Breast epithelium (tissue), 4 donors: ENCODE data around the gene RERE. TPM values are rescaled to one million over a fixed set of nuclear protein-coding genes. Genes with fewer than 3 reads are reported as not detected.

ENCODE experiments used
- DNase-seq, 2 donors: peaks; one replicate each; pipeline ENCODE4 v3.0.0-alpha.2; 2019; ENCODE audit warnings: low spot score in 2 of 2
- H3K27ac ChIP-seq, 2 donors: fragments of 200-600 bp; sonication (generic) in 1 of 2; one replicate each; pipeline ENCODE4 v1.5.1; 2016 to 2019; ENCODE audit warnings: mild to moderate bottlenecking in 1 of 2
- H3K27me3 ChIP-seq, 2 donors: fragments of 200-600 bp; sonication (generic) in 1 of 2; one replicate each; pipeline versions ENCODE4 v1.5.1 to v1.6.0; 2017 to 2019; ENCODE audit warnings: control low read depth in 1 of 2, mild to moderate bottlenecking in 1 of 2
- H3K36me3 ChIP-seq: fragments of 200-600 bp; one replicate; pipeline ENCODE4 v1.5.1; 2019
- H3K4me1 ChIP-seq, 2 donors: fragments of 200-600 bp; sonication (generic); one replicate each; pipeline ENCODE4 v1.5.1; 2016 to 2019; ENCODE audit warnings: control low read depth in 1 of 2
- H3K4me3 ChIP-seq, 3 donors: fragments of 200-600 bp; sonication (generic); 1 replicate in 2 of 3; 2 replicates in 1 of 3; pipeline ENCODE4 v1.5.1; 2016 to 2019; ENCODE audit warnings: mild to moderate bottlenecking in 3 of 3, moderate library complexity in 2 of 3
- H3K9me3 ChIP-seq, 2 donors: fragments of 200-600 bp; sonication (generic) in 1 of 2; one replicate each; pipeline ENCODE4 v1.5.1; 2016 to 2019; ENCODE audit warnings: control low read depth in 1 of 2
- CTCF ChIP-seq, 3 donors: fragments of 450-650 bp; IDR thresholded peaks; one replicate each; pipeline ENCODE4 v1.5.1; 2016 to 2017; ENCODE audit warnings: antibody characterized with exemption in 3 of 3, mild to moderate bottlenecking in 3 of 3, moderate library complexity in 3 of 3
- POLR2A ChIP-seq: fragments of 450-650 bp; IDR thresholded peaks from one replicate; pipeline ENCODE4 v1.6.1; 2016; ENCODE audit warnings: antibody characterized with exemption, mild to moderate bottlenecking, moderate library complexity
- POLR2AphosphoS5 ChIP-seq, 3 donors: sonication (generic); formaldehyde crosslinking; IDR thresholded peaks; one replicate each; pipeline ENCODE4 v1.6.1; 2017; ENCODE audit warnings: antibody characterized with exemption in 3 of 3
- intact Hi-C: fragments of 100-400 bp; cut with DNase I; formaldehyde crosslinking; loops from one replicate; pipeline ENCODE4 v1.15.1; 2023; ENCODE audit warnings: low total_unique reads
- total RNA-seq, 3 donors: library from RNA; depleted of rRNA; stranded (reverse); fragments of >200 nt; gene quantifications; one replicate each; pipeline ENCODE4 v1.1.0, GENCODE V29; 2016

Gene RERE
- total RNA-seq, 3 donors from 2014 or later = 65.8 to 166 (median 123) TPM

- no peak overlapping the region for H3K27ac ChIP-seq
- no peak overlapping the region for H3K4me3 ChIP-seq
- H3K36me3 ChIP-seq = no peaks in the 10 kb centered on the region
- no peak for DNase-seq
- no peaks in the 10 kb centered on the region for H3K27me3 ChIP-seq
- intact Hi-C loops = no loop called here
- no peak for TF ChIP-seq POLR2A
- no peak for TF ChIP-seq POLR2AphosphoS5 (IDR thresholded peaks at IDR 0.05)
- TF ChIP-seq CTCF (IDR thresholded peaks at IDR 0.05) = no peak
- H3K4me1 ChIP-seq = no peaks in the 10 kb centered on the region
- no peaks in the 10 kb centered on the region for H3K9me3 ChIP-seq
These were observed 469.8 kb downstream of the RERE start for GRCh38 chr1:8347635-8348034.

- DNase-seq = no peak
- no peaks in the 10 kb centered on the region for H3K36me3 ChIP-seq
- no peak overlapping the region for H3K27ac ChIP-seq
- H3K27me3 ChIP-seq = no peaks in the 10 kb centered on the region
- intact Hi-C loops = no loop called here
- H3K4me3 ChIP-seq = no peak overlapping the region
- no peaks in the 10 kb centered on the region for H3K9me3 ChIP-seq
- no peaks in the 10 kb centered on the region for H3K4me1 ChIP-seq
- TF ChIP-seq POLR2A = no peak
- TF ChIP-seq POLR2AphosphoS5 (IDR thresholded peaks at IDR 0.05) = no peak
- no peak for TF ChIP-seq CTCF (IDR thresholded peaks at IDR 0.05)
These were observed 471.6 kb downstream of the RERE start for GRCh38 chr1:8345621-8346415.

GRCh38 chr1:8344893-8345507 is 472.4 kb downstream of the RERE start:
- Histone ChIP-seq H3K27me3 (no peaks in the 10 kb centered on the region), H3K4me1 (no peaks in the 10 kb centered on the region), H3K4me3 (no peak overlapping the region), H3K9me3 (no peaks in the 10 kb centered on the region), H3K27ac (no peak overlapping the region), H3K36me3 (no peaks in the 10 kb centered on the region)
- DNase-seq = no peak
- intact Hi-C loops = no loop called here
- TF ChIP-seq POLR2AphosphoS5 (IDR thresholded peaks at IDR 0.05) = no peak
- no peak for TF ChIP-seq POLR2A
- TF ChIP-seq CTCF (IDR thresholded peaks at IDR 0.05) = no peak

- Histone ChIP-seq H3K27me3 (no peaks in the 10 kb centered on the region), H3K4me1 (no peaks in the 10 kb centered on the region), H3K9me3 (no peaks in the 10 kb centered on the region), H3K27ac (peak overlapping the region; percentile 57 to 69), H3K4me3 (peak overlapping the region in 2 of 3 donors; percentile 22 to 31), H3K36me3 (no peaks in the 10 kb centered on the region)
- TF ChIP-seq CTCF (IDR thresholded peaks at IDR 0.05) (no peak), POLR2AphosphoS5 (IDR thresholded peaks at IDR 0.05) (peak; percentile 23 to 80 (median 51))
- DNase-seq = peak; percentile 69 to 74
- intact Hi-C loops = no loop called here
These were observed 473.9 kb downstream of the RERE start for GRCh38 chr1:8343464-8344001.

GRCh38 chr1:8343044-8343443 is 474.4 kb downstream of the RERE start:
- H3K27ac ChIP-seq = peak overlapping the region; percentile 57 to 69
- DNase-seq = no peak
- no peaks in the 10 kb centered on the region for H3K4me1 ChIP-seq
- H3K27me3 ChIP-seq = no peaks in the 10 kb centered on the region
- no peaks in the 10 kb centered on the region for H3K36me3 ChIP-seq
- TF ChIP-seq POLR2AphosphoS5 (IDR thresholded peaks at IDR 0.05) (no peak), POLR2A (no peak), CTCF (IDR thresholded peaks at IDR 0.05) (no peak)
- intact Hi-C loops = no loop called here
- H3K4me3 ChIP-seq = peak overlapping the region in 2 of 3 donors; percentile 22 to 31
- no peaks in the 10 kb centered on the region for H3K9me3 ChIP-seq
